Neural cell (in vitro differentiated cells): ENCODE measurements around the gene PDE1C. TPM values are rescaled to one million over a fixed set of nuclear protein-coding genes. Genes with fewer than 3 reads are reported as not detected.

Source experiments
- H2AFZ ChIP-seq: fragments of 200-600, 300-800 bp; sonication (generic), shearing (Covaris generic); 2 replicates; pipeline ENCODE4 v1.6.0; 2014; ENCODE audit warnings: low read depth, mild to moderate bottlenecking, antibody characterized with exemption, low read length, moderate library complexity
- H3F3A ChIP-seq: fragments of 200-600 bp; shearing (Covaris generic); 2 replicates; pipeline ENCODE4 v1.6.1; 2016; ENCODE audit warnings: mild to moderate bottlenecking, moderate library complexity, mixed read lengths, antibody characterized with exemption, low read length; ENCODE audit not compliant: insufficient read depth, poor library complexity, severe bottlenecking
- H3K27ac ChIP-seq: fragments of 200-600, 300-800 bp; sonication (generic), shearing (Covaris generic); 2 replicates; pipeline ENCODE4 v1.5.1; 2014; ENCODE audit warnings: mild to moderate bottlenecking, low read length, moderate library complexity
- H3K27me3 ChIP-seq: fragments of 300-800, 200-600 bp; sonication (generic), shearing (Covaris generic); 2 replicates; pipeline ENCODE4 v1.6.0; 2014; ENCODE audit warnings: mild to moderate bottlenecking, low read depth, low read length, moderate library complexity; ENCODE audit not compliant: insufficient read depth
- H3K36me3 ChIP-seq: fragments of 300-800, 200-600 bp; sonication (generic), shearing (Covaris generic); 2 replicates; pipeline ENCODE4 v1.5.1; 2014; ENCODE audit warnings: mild to moderate bottlenecking, antibody characterized with exemption, low read length, moderate library complexity; ENCODE audit not compliant: insufficient read depth
- H3K4me2 ChIP-seq: fragments of 300-800, 200-600 bp; sonication (generic), shearing (Covaris generic); 2 replicates; pipeline ENCODE4 v1.6.0; 2014; ENCODE audit warnings: mild to moderate bottlenecking, low read length
- H3K4me3 ChIP-seq: fragments of 300-800, 200-600 bp; sonication (generic), shearing (Covaris generic); 2 replicates; pipeline ENCODE4 v1.5.1; 2014; ENCODE audit warnings: mild to moderate bottlenecking, low read length, moderate library complexity
- H3K79me2 ChIP-seq: fragments of 200-600 bp; shearing (Covaris generic); replicated peaks from 2 replicates; pipeline ENCODE4 v1.6.0; 2014; ENCODE audit warnings: mild to moderate bottlenecking, low read length, moderate library complexity; ENCODE audit not compliant: insufficient read depth
- H3K9ac ChIP-seq: fragments of 300-800, 200-600 bp; sonication (generic), shearing (Covaris generic); 2 replicates; pipeline ENCODE4 v1.6.1; 2016; ENCODE audit warnings: mild to moderate bottlenecking, low read length, mixed read lengths
- H3K9me2 ChIP-seq: fragments of 200-600 bp; shearing (Covaris generic); 2 replicates; pipeline ENCODE4 v1.6.1; 2016; ENCODE audit warnings: mild to moderate bottlenecking, low read length, mixed read lengths; ENCODE audit not compliant: insufficient read depth
- H3K9me3 ChIP-seq: fragments of 200-600, 300-800 bp; sonication (generic), shearing (Covaris generic); 2 replicates; pipeline ENCODE4 v1.6.1; 2016; ENCODE audit warnings: mild to moderate bottlenecking, mixed run types, low read length, moderate library complexity, mixed read lengths
- H4K20me1 ChIP-seq: fragments of 200-600 bp; shearing (Covaris generic); 2 replicates; pipeline ENCODE4 v1.6.1; 2016; ENCODE audit warnings: mild to moderate bottlenecking, mixed run types; ENCODE audit not compliant: insufficient read depth
- CTCF ChIP-seq: fragments of 450-650 bp; IDR thresholded peaks from 2 replicates; pipeline ENCODE4 v1.5.1; 2014; ENCODE audit warnings: antibody characterized with exemption, mild to moderate bottlenecking, moderate library complexity; ENCODE audit not compliant: poor library complexity, severe bottlenecking
- EP300 ChIP-seq: fragments of 450-650 bp; conservative IDR thresholded peaks from 2 replicates; pipeline ENCODE4 v1.6.1; 2014; ENCODE audit warnings: antibody characterized with exemption, mild to moderate bottlenecking, moderate library complexity; ENCODE audit not compliant: poor library complexity, severe bottlenecking
- EZH2 ChIP-seq: fragments of 200-600, 300-800 bp; shearing (Covaris generic), sonication (generic); IDR thresholded peaks from 2 replicates; pipeline ENCODE4 v1.6.1; 2014; ENCODE audit warnings: antibody characterized with exemption, low read length, borderline replicate concordance, mild to moderate bottlenecking; ENCODE audit not compliant: insufficient read depth, poor library complexity, severe bottlenecking
- MXI1 ChIP-seq: fragments of 450-650 bp; conservative IDR thresholded peaks from 2 replicates; pipeline ENCODE4 v1.6.1; 2014; ENCODE audit warnings: antibody characterized with exemption, mild to moderate bottlenecking; ENCODE audit not compliant: poor library complexity, severe bottlenecking
- POLR2AphosphoS5 ChIP-seq: IDR thresholded peaks from 2 replicates; pipeline ENCODE4 v1.6.1; 2012
- RAD21 ChIP-seq: fragments of 450-650 bp; conservative IDR thresholded peaks from 2 replicates; pipeline ENCODE4 v1.6.1; 2014; ENCODE audit warnings: antibody characterized with exemption, mild to moderate bottlenecking, moderate library complexity
- REST ChIP-seq: IDR thresholded peaks from 2 replicates; pipeline ENCODE4 v1.6.1; 2012; ENCODE audit warnings: borderline replicate concordance
- SMC3 ChIP-seq: fragments of 450-650 bp; conservative IDR thresholded peaks from 2 replicates; pipeline ENCODE4 v1.6.1; 2014; ENCODE audit warnings: antibody characterized with exemption, mild to moderate bottlenecking, moderate library complexity; ENCODE audit not compliant: poor library complexity
- TAF1 ChIP-seq: IDR thresholded peaks from 2 replicates; pipeline ENCODE4 v1.6.1; 2012; ENCODE audit warnings: low read depth
- polyA plus RNA-seq: library from polyadenylated mRNA; depleted of rRNA; stranded (reverse); fragments of >200 nt; gene quantifications from 2 replicates; pipeline ENCODE4 v1.2.3, GENCODE V29; 2014

Gene PDE1C
- polyA plus RNA-seq, 1 donor from 2014 or later: 6.6 TPM

- H3K36me3 ChIP-seq: no peaks in the 10 kb centered on the region
- TF ChIP-seq CTCF (no peak), SMC3 (no peak), MXI1 (no peak), EZH2 (no peak), TAF1 (no peak), EP300 (no peak), REST (no peak), RAD21 (no peak), POLR2AphosphoS5 (no peak)
- no peaks in the 10 kb centered on the region for H4K20me1 ChIP-seq
- H3K4me3 ChIP-seq: no peak overlapping the region
- no peak overlapping the region for H3K27ac ChIP-seq
- no peaks in the 10 kb centered on the region for H3K9me3 ChIP-seq
- H3K4me2 ChIP-seq: no peak overlapping the region
- no peaks in the 10 kb centered on the region for H3F3A ChIP-seq
- no peaks in the 10 kb centered on the region for H3K9me2 ChIP-seq
- no peaks in the 10 kb centered on the region for H3K27me3 ChIP-seq
- no peak overlapping the region for H2AFZ ChIP-seq
- H3K9ac ChIP-seq: no peak overlapping the region
- H3K79me2 ChIP-seq: no peaks in the 10 kb centered on the region
Measured at GRCh38 chr7:31919678-31920369, 150.4 kb downstream of the PDE1C start.

GRCh38 chr7:31918706-31919393, 151.4 kb downstream of the PDE1C start:
- Histone ChIP-seq H3K36me3 (no peaks in the 10 kb centered on the region), H2AFZ (no peak overlapping the region), H3K9me2 (no peaks in the 10 kb centered on the region), H3F3A (no peaks in the 10 kb centered on the region), H3K9ac (no peak overlapping the region), H3K27ac (no peak overlapping the region), H3K4me3 (no peak overlapping the region), H3K4me2 (no peak overlapping the region), H3K9me3 (no peaks in the 10 kb centered on the region), H3K79me2 (no peaks in the 10 kb centered on the region), H3K27me3 (no peaks in the 10 kb centered on the region), H4K20me1 (no peaks in the 10 kb centered on the region)
- no peak for TF ChIP-seq TAF1
- no peak for TF ChIP-seq EP300
- no peak for TF ChIP-seq EZH2
- TF ChIP-seq SMC3: no peak
- TF ChIP-seq MXI1: no peak
- TF ChIP-seq REST: no peak
- no peak for TF ChIP-seq POLR2AphosphoS5
- no peak for TF ChIP-seq CTCF
- no peak for TF ChIP-seq RAD21
